GM11168 (cell line): ENCODE measurements around the gene CLDN16.

Source experiments
- in situ Hi-C: fragments of 300-500 bp; cut with MboI; formaldehyde crosslinking; loops from one replicate; pipeline ENCODE4 v1.12.0; 2022; ENCODE audit warnings: low sequenced_read_pairs; ENCODE audit not compliant: unreplicated experiment

The CLDN16 gene, protein sequence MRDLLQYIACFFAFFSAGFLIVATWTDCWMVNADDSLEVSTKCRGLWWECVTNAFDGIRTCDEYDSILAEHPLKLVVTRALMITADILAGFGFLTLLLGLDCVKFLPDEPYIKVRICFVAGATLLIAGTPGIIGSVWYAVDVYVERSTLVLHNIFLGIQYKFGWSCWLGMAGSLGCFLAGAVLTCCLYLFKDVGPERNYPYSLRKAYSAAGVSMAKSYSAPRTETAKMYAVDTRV

DNA sequence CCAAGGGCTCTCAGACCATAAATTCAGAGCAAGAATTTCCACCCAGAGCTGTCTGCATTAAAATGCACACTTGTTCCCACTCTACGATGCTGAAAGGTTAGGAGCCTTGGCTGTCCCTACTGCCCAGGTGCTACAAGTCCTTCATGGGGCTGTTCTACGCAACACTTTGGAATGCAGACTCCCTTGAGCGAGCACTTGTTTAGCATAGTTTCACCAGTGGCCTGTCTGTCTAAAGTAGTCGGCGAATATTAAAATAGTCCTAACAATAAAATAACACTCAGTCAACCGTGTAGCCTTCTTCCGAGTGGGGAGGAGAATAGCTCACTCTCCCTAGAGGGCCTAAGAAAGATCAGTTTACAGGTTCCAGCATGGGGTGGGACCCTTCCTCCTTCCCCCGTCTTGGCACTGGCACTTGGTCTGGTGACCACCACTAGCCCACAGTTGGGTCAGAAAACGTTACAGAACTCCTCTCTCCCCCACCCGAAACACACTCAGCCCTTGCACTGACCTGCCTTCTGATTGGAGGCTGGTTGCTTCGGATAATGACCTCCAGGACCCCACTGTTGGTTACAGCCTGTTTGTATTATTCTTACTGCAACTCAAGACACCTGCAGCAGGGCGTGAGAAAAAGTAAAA is at the start of gene CLDN16:
CLDN16 (plus strand) TSS at position 586 of the 636 bp plus-strand sequence. CDS start 167 bp downstream, outside the sequence.
- in situ Hi-C loops = no loop called here

DNA sequence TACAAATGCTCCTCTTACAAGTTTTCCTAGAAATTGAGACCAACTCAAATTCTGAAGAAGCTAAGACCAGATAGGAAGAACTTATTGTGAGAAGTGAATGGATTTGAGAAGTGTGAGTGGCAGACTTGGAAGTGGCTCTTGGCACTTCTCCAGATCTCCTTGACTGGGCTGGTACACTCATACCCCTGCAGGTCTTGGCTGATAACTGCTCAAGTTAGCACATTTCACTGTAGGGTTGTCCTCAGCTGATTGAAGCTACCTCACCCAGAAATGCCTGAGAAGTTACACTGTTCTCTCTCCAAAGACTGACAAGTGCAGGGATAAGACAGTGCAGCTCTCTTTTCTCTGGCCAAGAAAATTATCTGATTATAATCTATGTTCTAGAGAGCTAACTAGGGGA is 49.2 kb upstream of the CLDN16 start:
- in situ Hi-C loops = no loop called here

DNA sequence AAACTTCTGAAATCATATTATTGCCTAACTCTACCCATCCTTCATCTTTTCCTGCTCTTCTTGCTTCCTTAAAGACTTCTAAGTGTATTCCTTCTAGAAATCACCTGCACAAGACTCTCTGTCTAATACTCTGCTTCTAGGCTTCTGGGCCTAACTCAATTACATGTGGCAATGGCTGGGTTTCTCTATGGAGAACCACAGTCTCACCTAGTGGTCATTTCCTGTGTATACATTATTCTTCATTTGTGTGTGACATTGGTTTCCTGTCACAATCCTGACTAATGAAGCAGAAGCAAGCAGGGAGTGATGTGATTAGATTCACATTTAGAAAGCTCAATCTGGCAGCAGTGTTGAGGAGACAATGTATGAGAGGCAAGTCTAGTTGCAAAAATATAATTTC is 48.8 kb upstream of the CLDN16 start:
- in situ Hi-C loops = no loop called here

DNA sequence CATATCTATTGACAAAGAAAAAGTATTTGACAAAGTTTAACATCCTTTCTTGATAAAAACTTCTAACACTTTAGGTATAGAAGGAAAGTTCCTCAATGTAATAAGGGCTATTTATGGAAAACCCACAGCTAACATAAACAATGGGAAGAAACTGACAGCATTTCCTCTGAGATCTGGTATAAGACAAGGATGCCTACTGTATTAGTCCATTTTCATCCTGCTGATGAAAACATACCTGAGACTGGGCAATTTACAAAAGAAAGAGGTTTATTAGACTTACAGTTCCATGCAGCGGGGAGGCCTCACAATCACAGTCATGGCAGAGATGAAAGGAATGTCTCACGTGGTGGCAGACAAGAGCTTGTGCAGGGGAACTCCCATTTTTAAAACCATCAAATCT is 47.9 kb upstream of the CLDN16 start:
- in situ Hi-C loops = no loop called here

DNA sequence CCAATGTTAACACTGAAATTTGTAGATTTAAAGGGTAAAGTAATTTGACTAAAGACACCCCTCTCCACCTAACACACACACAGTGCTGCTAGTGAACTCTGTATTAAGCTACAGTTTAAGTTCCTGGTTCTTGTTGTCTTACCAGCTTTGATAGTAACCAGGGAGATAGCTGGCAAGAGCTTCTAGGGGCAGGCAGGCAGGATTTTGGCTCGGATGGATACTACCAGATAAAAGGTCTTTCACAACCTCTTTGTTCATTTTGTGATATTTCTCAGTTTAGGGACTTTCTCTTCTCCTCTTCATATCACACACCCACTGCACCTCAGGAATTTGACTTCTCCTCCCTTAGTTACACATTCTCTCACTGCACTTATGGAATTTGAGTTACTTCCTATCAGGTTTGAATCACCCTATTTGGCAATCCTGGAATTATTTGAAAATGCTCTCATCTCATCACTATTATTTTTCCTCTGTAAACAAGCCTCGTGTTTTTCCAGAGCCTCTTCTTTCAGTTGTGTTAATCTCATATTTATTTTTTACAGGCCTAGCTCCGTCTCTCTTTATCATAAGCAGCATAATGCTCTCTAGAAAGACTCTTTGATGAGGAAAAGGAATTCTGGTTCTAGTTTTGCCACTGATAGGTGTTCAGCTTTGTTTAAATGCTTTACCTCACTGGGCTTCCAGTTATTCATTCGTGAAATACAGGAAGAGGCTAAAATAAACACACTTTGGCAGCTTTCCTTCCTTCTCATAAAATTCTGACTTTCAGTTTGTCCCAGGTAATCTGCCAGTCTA is 42.7 kb upstream of the CLDN16 start:
- in situ Hi-C loops = no loop called here

DNA sequence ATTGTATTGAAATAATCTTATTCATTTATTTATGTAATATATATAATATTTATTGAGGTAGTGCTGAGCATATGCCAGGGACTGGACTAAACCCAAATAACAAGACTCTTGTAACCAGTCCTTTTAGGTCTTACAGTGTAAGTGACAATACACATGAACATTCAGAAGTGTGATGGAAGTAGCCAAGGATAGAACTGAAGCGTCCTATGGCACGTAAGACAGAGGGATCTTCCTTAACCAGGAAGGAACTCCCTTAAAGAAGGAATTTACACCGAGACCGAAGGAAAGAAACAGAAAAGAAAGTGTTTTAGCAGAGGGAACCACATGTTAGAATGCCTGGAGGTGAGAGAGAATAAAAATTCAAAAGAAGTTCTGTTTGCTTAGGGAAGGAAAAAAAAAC is 42.1 kb upstream of the CLDN16 start:
- in situ Hi-C loops = no loop called here

DNA sequence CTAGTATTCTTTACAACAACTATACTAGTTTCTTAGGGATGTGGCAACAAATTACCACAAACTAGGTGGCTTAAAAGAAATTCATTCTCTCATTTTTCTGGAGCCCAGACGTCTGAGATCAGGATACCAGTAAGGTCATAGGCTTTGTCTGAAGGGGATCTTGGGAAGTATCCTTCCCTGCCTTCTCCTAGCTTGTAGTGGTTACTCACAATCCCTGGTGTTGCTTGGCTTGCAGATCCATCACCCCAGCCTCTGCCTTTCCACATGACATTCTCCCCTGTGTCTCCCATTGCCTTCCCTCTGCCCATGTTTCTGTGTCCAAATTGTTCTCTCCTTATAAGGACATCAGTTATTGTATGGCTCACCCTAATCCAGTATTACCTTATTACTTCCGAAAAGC is 41.4 kb upstream of the CLDN16 start:
- in situ Hi-C loops = no loop called here

DNA sequence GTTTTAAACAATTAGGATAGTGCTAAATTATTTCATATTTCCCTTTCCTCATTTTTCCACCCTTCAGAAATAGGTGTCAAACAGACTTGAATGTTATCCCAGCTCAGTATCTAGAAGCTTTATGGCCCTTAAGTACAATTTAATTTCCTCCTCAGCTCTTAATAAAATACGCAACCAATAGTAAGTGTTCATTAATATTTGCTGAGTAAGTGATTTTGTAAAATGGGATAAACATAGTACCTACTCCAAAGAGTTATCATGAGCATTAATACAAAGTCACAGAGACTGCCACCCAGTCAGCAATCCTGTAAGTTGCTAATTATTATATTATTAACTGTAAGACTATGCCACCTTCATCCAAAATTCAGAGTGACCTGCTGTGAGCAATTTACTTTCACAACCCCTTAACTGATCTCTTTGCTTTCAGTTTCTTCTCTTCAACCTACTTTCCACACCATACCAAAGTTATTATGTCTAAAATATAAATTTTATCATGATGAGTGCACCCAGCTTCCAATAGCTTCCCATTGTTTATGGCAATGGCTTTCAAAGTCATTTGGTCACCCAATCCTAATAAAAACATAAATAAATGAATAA is 35.0 kb upstream of the CLDN16 start:
- in situ Hi-C loops = no loop called here

DNA sequence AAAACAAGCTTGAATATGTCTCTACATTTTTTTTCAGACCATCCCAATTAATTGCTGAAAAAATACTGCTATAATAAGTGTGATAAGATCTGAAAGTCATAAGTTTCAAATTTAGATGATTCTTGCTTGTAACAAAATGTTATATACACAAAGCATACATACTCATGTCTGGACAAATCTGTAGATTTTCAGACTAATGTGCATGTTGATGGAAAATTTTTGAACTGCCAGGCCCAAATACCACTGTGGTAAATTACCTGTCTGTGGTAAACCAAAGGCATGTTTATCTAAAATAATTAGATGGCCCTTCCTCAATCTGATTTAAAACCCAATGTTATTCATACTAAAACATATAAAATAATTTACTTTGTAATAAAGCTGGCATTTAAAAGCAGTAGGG is 31.7 kb upstream of the CLDN16 start:
- in situ Hi-C loops = no loop called here

DNA sequence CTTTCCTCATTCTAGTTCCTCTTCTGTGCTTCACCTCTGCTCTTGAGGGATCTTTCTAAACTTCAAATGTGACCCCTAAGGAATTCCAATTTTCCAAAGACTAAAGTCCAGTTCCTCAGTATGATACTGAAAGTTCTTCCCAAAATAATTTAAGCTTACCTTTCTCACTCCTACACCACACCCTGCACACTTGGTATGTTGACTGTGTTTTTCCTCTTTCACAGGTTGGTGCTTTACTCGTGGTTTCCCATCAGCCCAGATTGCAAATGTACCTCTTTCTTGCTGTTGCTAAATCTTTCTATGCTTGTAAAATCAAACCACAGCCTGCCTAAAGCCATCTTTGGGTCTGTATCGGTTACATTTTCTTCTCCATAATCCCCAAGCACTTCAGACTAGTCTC is 30.5 kb upstream of the CLDN16 start:
- in situ Hi-C loops = no loop called here

DNA sequence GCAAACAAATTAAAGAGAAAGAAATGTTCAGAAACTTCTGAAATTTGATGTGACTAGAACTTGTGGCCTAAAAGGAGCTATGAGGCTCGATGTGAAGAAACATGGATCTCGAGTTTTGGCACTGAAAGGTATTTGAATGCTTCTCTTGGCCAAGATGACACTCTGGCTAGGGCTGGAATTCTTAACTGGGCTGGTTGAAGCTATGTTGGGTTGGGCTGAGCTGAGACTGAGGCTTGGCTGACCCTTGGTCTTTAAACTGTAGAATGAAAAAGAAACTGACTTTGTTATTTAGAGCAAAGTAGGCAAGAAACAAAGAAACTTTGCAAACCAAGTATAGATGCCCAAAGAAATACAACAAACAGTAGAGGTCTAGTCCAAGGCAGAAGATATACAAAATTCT is 28.1 kb upstream of the CLDN16 start:
- in situ Hi-C loops = no loop called here

DNA sequence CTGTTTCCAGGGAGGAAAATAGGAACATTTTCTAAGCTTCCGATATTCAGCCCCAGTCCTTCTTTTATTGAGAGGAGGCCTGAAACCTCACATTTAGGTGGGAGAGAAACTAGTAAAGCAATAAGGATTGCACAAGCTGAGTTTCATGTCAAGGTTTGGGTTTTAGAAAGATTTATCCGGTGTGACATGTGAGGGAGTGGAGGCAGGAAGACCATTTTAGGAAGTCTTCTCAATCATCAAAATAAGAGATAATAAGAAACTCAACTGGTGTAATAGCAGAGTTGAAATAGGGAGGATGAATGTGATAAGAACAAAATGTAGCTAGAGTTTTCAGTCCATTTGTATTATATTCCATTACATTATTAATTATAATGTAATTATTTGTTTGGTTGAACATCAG is 27.7 kb upstream of the CLDN16 start:
- in situ Hi-C loops = no loop called here

DNA sequence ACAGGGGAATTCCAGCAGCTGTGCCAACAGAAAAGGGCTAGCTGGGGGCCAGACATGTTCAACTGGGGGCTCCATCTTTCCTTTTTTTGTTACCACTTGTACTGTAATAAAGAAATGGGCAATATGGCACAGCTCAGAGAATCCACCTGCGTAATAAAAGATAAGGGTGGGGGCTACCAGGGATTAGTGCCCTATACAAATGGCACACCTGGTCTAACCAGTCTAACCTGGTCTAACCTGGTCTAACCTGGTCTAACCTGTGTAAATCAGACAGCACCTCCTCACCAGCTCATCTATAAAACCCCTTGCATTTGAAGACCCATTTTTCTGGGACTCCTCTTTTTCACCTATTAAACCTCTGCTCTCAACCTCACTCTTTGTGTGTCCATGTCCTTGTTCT is 26.2 kb upstream of the CLDN16 start:
- in situ Hi-C loops = no loop called here

DNA sequence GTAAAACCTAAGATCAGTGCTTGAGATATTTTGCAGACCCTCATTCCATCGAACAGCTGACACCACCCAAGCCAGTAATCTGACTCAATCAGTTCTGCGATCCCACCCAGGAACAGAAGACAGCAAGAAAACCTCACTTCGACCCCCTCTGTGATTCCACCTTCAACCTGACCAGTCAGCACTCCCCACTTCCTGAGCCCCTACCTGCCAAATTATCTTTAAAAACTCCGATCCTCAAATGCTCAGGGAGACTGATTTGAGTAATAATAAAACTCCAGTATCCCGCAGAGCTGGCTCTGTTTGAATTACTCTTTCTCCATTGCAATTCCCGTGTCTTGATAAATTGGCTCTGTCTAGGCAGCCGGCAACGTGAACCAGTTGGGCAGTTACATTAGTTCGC is 25.7 kb upstream of the CLDN16 start:
- in situ Hi-C loops = no loop called here

DNA sequence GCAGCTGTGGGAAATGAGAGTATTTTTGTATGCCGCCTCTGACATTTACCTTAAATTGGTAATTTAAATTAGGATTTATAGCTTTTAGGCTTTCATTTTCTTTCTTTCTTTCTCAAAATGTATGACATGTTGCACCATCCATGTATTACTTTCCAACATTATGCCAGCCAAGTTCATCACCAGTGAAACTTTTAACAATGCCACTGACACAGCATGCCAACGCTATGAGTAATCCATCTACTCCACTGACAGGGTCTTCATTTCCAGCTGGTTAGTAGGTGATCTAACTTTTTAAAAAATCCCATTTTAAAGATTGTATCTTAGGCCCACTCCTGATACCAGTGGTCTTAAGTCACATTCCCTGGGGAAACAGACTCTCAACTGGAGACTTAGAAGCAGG is 21.8 kb upstream of the CLDN16 start:
- in situ Hi-C loops = no loop called here

DNA sequence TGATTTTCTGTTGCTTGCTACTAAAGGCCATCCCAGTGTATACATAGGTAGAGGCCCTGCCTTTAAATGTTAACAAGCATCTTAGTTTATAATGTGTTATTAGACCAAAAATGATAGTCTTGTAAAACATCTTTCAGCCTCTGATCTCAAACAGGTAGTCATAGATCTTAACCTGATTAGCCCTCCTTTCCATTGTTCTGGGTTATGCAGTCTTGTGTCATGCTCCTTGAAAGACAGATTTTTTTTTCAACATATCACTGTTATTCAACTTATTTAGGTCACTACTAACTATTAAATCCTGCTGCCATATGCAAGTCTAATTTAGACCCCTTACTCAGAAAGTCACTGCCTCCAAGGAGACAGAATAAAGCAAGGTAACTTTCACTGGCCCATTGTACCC is 19.1 kb upstream of the CLDN16 start:
- in situ Hi-C loops = no loop called here

DNA sequence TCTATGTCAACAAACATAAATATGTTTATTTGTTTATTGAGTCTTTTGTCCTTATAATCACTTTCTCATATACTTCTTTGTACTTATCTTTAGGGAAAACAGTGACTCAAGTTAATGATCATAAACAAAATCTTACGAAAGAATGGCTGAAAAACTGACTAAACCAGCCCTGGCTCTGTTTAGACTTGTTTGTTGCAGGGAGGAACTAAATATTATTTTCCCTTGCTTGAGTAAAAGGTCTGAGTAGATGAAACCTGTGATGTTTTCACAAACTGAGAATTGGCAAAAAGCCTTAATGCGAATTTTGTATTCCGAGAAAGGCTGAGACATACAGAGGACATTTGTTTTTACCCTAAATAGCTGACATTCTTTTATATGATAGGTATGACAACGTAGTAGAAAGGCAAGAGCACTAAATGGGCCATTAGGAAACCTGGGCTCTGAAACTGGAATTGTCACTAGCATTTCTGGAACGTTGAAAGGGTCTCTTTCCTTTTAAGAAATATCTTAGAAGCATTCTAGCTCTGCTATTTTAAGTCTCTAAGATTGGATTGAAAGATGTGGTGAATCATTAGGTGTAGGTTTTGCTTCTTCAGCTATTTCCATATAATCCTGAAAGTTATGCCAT is 18.2 kb upstream of the CLDN16 start:
- in situ Hi-C loops = no loop called here

DNA sequence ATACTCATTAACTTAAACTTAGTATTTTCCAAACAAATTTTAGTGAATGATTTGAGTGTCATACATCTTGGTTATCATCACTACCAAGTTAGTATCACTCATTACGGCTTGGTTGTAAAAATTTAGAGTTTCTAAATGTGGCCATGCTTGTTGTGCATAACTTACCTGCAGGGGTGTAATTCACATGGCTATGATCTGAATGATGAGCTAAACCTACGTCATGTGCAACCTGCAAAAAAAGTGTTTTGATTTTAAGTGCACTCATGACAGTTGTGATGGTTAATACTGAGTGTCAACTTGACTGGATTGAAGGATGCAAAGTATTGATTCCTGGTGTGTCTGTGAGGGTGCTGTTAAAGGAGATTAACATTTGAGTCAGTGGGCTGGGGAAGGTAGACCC is 17.6 kb upstream of the CLDN16 start:
- in situ Hi-C loops = no loop called here

DNA sequence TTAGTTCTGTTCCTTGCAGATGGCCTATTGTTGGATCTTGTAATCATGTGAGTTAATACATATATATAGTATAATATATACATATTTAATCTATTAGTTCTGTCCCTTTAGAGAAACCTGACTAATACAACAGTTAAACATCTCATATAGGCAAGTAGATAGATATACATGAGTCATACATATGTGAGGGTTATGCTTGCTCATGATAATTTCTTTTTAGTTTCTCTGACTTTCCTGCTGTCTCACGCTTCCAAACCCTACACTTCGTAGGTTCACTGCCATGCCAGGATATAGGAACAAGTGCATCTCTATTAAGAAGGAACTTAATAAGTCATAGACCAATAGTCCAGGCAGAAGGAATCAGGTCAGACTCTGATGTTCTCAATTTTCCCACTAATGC is 16.8 kb upstream of the CLDN16 start:
- in situ Hi-C loops = no loop called here

DNA sequence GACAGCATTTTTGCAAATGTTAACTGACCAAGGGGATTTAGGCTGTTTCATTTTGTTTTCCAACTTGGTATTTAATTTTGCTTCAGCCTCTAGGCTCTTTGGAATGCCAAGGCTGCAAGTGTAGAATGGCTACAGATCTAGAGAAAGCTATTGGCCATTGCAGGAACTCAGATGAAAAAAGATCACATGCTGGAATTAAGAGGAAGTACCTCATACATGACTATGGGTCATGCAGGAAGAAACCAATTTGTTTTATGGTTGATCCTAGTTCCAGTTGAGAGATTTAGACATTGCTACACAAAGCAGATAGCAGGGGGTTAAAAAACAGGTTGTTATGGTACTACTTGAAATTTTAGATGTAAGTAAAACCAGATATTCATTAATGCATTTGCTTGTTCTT is 12.7 kb upstream of the CLDN16 start:
- in situ Hi-C loops = no loop called here

DNA sequence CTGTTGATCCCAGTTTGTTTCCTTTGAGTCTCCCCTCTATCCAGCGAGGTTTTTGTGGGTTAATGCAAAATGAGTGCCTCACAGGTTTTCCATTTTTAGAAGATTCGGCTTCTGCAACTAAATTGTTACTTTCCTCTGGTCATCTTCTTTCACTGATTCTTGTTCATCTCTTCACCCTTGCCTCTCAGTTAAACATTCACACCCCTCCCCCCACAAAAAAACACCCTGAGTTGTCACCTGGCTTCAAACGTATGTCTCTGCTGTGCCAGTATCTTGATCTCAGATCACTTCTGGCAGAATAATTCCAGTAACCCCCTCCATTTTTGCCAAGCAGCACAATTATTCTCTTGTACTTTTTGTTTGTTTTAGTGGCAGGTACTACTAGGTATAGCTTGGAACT is 12.3 kb upstream of the CLDN16 start:
- in situ Hi-C loops = no loop called here
